ENCODE results near the gene MRPS11. TPM values are rescaled to one million over a fixed set of nuclear protein-coding genes. Genes with fewer than 3 reads are reported as not detected.
"Not testable (repeated sequence)": the region's sequence is repeated elsewhere in the genome, so short reads cannot be mapped to it uniquely, and the experiment has no call there.

Gene MRPS11
- total and polyA plus RNA-seq, 2 of the 8 experiments (the other 6 are each of a cell fraction or from before 2014, with no cell fraction given), result 41.4 to 59.2 TPM

DNA sequence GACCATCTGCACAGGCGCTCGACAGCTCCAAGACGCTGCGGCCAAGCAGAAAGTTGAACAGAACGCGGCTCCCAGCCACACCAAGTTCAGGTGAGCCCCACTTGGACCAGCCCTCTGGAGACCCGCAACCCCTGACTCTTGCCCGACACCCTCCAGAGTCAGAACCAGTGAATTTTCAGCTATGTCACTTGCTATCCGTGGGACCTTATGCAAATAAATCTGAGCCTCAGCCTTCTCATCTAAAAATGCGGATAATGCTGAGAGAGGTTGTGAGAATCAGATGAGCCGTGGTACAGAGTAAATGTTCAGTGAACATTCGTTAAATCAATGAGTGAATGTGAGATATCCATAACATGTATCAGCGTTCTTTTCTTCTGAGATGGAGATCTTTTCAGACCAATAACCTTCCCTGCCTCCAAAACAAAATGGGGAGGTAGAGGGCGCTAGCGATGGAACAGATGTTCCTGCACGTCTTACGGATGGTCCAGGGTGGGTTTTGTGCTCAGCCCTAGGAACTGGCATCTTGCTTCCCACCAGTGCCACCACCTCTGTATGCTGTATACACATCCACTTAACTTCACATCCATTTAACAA is 524 bp downstream of the MRPS11 start (continued):
- no peak for TF ChIP-seq TAF7 (optimal IDR thresholded peaks at IDR 0.05; ENCODE audit: borderline replicate concordance, low read depth, low read length)

DNA sequence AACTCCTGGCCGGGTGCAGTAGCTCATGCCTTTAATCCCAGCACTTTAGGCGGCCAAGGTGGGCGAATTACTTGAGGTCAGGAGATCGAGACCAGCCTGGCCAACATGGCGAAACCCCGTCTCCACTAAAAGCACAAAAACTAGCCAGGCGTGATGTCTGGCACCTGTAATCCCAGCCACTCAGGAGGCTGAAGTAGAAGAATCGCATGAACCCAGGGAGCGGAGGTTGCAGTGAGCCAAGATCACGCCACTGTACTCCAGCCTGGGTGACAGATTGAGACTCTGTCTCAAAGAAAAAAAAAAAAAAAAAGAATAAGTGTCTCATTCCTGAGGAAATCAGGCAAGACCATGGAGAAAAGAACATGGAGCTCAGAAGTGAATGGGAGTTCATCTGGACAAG is 1.2 kb downstream of the MRPS11 start:
- H4K5ac ChIP-seq (ENCODE audit: insufficient read length, low read depth, low read length); H2BK5ac ChIP-seq (ENCODE audit: low read depth, low read length); H3K23me2 ChIP-seq (ENCODE audit: low read depth, low read length); H3K27ac ChIP-seq (ENCODE audit: low read depth, low read length); H2BK20ac ChIP-seq (ENCODE audit: low read length); H3K4ac ChIP-seq (replicated peaks; ENCODE audit: insufficient read length, low read depth, low read length); H3K79me1 ChIP-seq (ENCODE audit: low read depth, low read length); H2BK12ac ChIP-seq (ENCODE audit: low read depth, low read length); H4K20me1 ChIP-seq (replicated peaks in 1 of 2; ENCODE audit: control insufficient read depth in 1 of 2, insufficient read depth in 2 of 2, low read length in 2 of 2); H3K27me3 ChIP-seq (replicated peaks in 1 of 4; ENCODE audit: control insufficient read depth in 3 of 4, extremely low read depth in 1 of 4, insufficient read depth in 3 of 4, low read length in 3 of 4); H4K91ac ChIP-seq (replicated peaks; ENCODE audit: insufficient read length, low read length); H2AK5ac ChIP-seq (ENCODE audit: low read depth, low read length); H3K23ac ChIP-seq (ENCODE audit: insufficient read length); H3K56ac ChIP-seq (replicated peaks; ENCODE audit: insufficient read length, low read depth, low read length); H3K14ac ChIP-seq (ENCODE audit: insufficient read length); H2AFZ ChIP-seq (ENCODE audit: low read length); H2BK15ac ChIP-seq (ENCODE audit: low read length); H3K18ac ChIP-seq (ENCODE audit: extremely low read depth, low read length); FAIRE-seq; H2BK120ac ChIP-seq (replicated peaks; ENCODE audit: low read depth, low read length); H3K9ac ChIP-seq (replicated peaks in 1 of 4; ENCODE audit: extremely low read depth in 1 of 4, low read depth in 3 of 4, low read length in 3 of 4); H3K4me1 ChIP-seq (replicated peaks in 1 of 4; ENCODE audit: control insufficient read depth in 3 of 4, insufficient read depth in 4 of 4, low read length in 3 of 4); H3K9me3 ChIP-seq (ENCODE audit: insufficient read depth in 2 of 2, low read depth in 1 of 2, low read length in 1 of 2): not testable (repeated sequence)
- DNase-seq (ENCODE audit: low read depth in 1 of 2, low spot score in 2 of 2), result peak in 1 of 2 experiments; percentile 16
- Histone ChIP-seq H3K36me3 (ENCODE audit: control insufficient read depth in 2 of 4, insufficient read depth in 4 of 4, low read length in 3 of 4) (peaks cover 0 to 17% (median 16%) of the 10 kb centered on the region in 4 experiments; a peak in 7 of 8 replicates), H3K4me2 (ENCODE audit: insufficient read depth in 1 of 2, low read depth in 2 of 2, low read length in 2 of 2) (peak overlapping the region; percentile 91 to 95; a peak in 2 of 4 replicates), H4K8ac (ENCODE audit: extremely low read depth, insufficient read depth, low read length) (0 out of 2 replicates have a peak overlapping the region, but pooled peaks have one; percentile 26), H3K79me2 (ENCODE audit: control insufficient read depth in 1 of 2, insufficient read depth in 2 of 2, low read length in 2 of 2) (peaks cover 0 to 26% of the 10 kb centered on the region in 2 experiments; a peak in 3 of 4 replicates), H3K4me3 (ENCODE audit: extremely low read depth in 1 of 4, insufficient read depth in 2 of 4, low read depth in 3 of 4, low read length in 4 of 4) (peak overlapping the region in 1 of 4 experiments; percentile 98; a peak in 2 of 8 replicates)
- CTCF ChIA-PET (ENCODE audit: partially characterized antibody), result interaction anchor here (0.6 to 3.8 kb wide), 11 partner anchors 12 to 385 kb away, joined by 3 to 25 read pairs (median 4); no protein-coding TSS in a partner anchor
- POLR2A ChIA-PET (ENCODE audit: partially characterized antibody), result interaction anchor here (2.5 kb wide), 1 partner anchor 10 kb away, joined by 25 read pairs; no protein-coding TSS in a partner anchor
- WGBS, 2 experiments (ENCODE audit: extremely low coverage in 1 of 2, insufficient coverage in 1 of 2, insufficient read length in 1 of 2, insufficient replicate concordance in 2 of 2, low coverage in 1 of 2, low lambda C conversion rate in 2 of 2, missing lambda C conversion rate in 1 of 2), result 87% methylated on average over 10 of the region's 10 CpGs; no CpG with 5 or more reads in 1 of the 2 experiments

Measured in H1 (cell line).